H1 (cell line): ENCODE data around the gene ACTN2. TPM values are rescaled to one million over a fixed set of nuclear protein-coding genes. Genes with fewer than 3 reads are reported as not detected.

Source experiments
- BACH1 ChIP-seq: IDR thresholded peaks from 2 replicates; pipeline ENCODE4 v1.6.1; 2012; ENCODE audit warnings: low read length, improper control_type of control experiment
- CHD1 ChIP-seq: IDR thresholded peaks from 2 replicates; pipeline ENCODE4 v1.6.1; 2012; ENCODE audit warnings: low read depth, low read length, improper control_type of control experiment
- CHD7 ChIP-seq: fragments of 300-600 bp; sonication (generic); IDR thresholded peaks from 2 replicates; pipeline ENCODE4 v1.7.1; 2012; ENCODE audit warnings: low read length, moderate library complexity, mild to moderate bottlenecking, inconsistent platforms; ENCODE audit not compliant: insufficient replicate concordance
- E2F6 ChIP-seq: IDR thresholded peaks from 2 replicates; pipeline ENCODE4 v1.6.1; 2012; ENCODE audit warnings: inconsistent platforms
- NRF1 ChIP-seq: IDR thresholded peaks from 2 replicates; pipeline ENCODE4 v1.6.1; 2011; ENCODE audit warnings: mild to moderate bottlenecking, low read depth, low read length, improper control_type of control experiment
- POLR2A ChIP-seq, 2 experiments: IDR thresholded peaks; 1 replicate in 1 of 2; 2 replicates in 1 of 2; pipeline ENCODE4 v1.6.1; 2011; ENCODE audit warnings: low read depth in 2 of 2, low read length in 2 of 2, mild to moderate bottlenecking in 2 of 2; ENCODE audit errors: control extremely low read depth in 1 of 2
- POLR2AphosphoS5 ChIP-seq: IDR thresholded peaks from 2 replicates; pipeline ENCODE4 v1.6.1; 2011; ENCODE audit warnings: low read depth, low read length
- POU5F1 ChIP-seq: IDR thresholded peaks from 2 replicates; pipeline ENCODE4 v1.6.1; 2011; ENCODE audit warnings: low read depth, mild to moderate bottlenecking, low read length, moderate library complexity
- RFX5 ChIP-seq: IDR thresholded peaks from 2 replicates; pipeline ENCODE4 v1.6.1; 2011; ENCODE audit warnings: low read depth, low read length, improper control_type of control experiment, borderline replicate concordance
- TAF1 ChIP-seq: IDR thresholded peaks from 2 replicates; pipeline ENCODE4 v1.6.1; 2011; ENCODE audit warnings: mild to moderate bottlenecking, low read depth, low read length
- polyA plus RNA-seq, 7 experiments: library from polyadenylated mRNA; depleted of rRNA in 3 of 7; stranded (reverse) in 5 of 7; unstranded in 2 of 7; fragments of >200 nt in 5 of 7; fragments of 200-250 nt in 2 of 7; gene quantifications; 1 replicate in 5 of 7; 2 replicates in 1 of 7; 4 replicates in 1 of 7; pipeline versions ENCODE4 v1.2.1 to v1.2.3, GENCODE V29; 2011 to 2013; ENCODE audit warnings: missing spikeins in 2 of 7, mixed read lengths in 2 of 7
- total RNA-seq: library from RNA; stranded (reverse); fragmentation: NEBNext Ultra II Directional; extraction: Animal tissue kit (Norgen Biotek cat#: 25700); gene quantifications from 2 replicates; pipeline ENCODE4 v1.2.1, GENCODE V29; 2021

Gene ACTN2
- total and polyA plus RNA-seq, 2 of the 8 experiments (the other 6 are each of a cell fraction or from before 2014, with no cell fraction given) = 1.9 to 4.1 TPM

GRCh38 chr1:236727521-236727920 is 41.2 kb downstream of the ACTN2 start (continued):
- TF ChIP-seq CHD7 (no peak), POU5F1 (no peak), TAF1 (no peak), BACH1 (no peak), POLR2A (IDR thresholded peaks at IDR 0.05; ENCODE audit: control extremely low read depth in 1 of 2, low read depth in 2 of 2, low read length in 2 of 2) (no peak), CHD1 (no peak), E2F6 (no peak), RFX5 (no peak), NRF1 (no peak), POLR2AphosphoS5 (no peak)
